LNCaP clone FGC (cell line): ENCODE data around the gene SLC26A1.

Experiments
- DNase-seq: peaks from one replicate; pipeline ENCODE4 v3.0.0-alpha.2; 2011; ENCODE audit warnings: low read depth
- H3K4me3 ChIP-seq: 2 replicates; pipeline ENCODE4 v1.5.1; 2011; ENCODE audit warnings: mild to moderate bottlenecking, low read depth, low read length, control low read depth
- TF ChIP-seq, protein P1 (sequence below): IDR thresholded peaks from 2 replicates; pipeline ENCODE4 v1.5.1; 2012; ENCODE audit warnings: mild to moderate bottlenecking; ENCODE audit not compliant: control insufficient read depth, insufficient read depth; ENCODE audit errors: extremely low read depth

SLC26A1 gene

GRCh38 chr4:1028574-1029220 lies 35.5 kb upstream of the SLC26A1 start:
- DNase-seq: no peak
- no peak overlapping the region for H3K4me3 ChIP-seq

DNA sequence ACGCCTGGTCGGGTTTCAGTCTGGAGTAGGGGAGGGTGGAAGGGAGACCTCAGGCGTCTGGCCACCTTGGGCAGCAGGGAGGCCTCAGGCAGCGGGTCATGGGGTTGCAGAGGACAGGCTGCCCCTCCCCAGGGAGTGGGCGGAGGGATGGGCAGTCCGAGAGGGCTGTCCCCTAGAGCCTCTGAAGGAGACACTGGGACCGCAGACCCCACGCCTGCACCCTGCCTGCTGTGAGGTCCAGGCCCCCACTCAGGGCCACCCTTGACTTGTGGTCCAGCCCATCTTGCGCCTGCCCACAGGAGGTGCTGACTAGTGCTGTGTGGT lies 34.7 kb upstream of the SLC26A1 start:
- DNase-seq: no peak
- H3K4me3 ChIP-seq: no peak overlapping the region
- TF ChIP-seq, protein P1, sequence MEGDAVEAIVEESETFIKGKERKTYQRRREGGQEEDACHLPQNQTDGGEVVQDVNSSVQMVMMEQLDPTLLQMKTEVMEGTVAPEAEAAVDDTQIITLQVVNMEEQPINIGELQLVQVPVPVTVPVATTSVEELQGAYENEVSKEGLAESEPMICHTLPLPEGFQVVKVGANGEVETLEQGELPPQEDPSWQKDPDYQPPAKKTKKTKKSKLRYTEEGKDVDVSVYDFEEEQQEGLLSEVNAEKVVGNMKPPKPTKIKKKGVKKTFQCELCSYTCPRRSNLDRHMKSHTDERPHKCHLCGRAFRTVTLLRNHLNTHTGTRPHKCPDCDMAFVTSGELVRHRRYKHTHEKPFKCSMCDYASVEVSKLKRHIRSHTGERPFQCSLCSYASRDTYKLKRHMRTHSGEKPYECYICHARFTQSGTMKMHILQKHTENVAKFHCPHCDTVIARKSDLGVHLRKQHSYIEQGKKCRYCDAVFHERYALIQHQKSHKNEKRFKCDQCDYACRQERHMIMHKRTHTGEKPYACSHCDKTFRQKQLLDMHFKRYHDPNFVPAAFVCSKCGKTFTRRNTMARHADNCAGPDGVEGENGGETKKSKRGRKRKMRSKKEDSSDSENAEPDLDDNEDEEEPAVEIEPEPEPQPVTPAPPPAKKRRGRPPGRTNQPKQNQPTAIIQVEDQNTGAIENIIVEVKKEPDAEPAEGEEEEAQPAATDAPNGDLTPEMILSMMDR: no peak

More at GRCh38 chr4:1028574-1029220, 35.5 kb upstream of the SLC26A1 start:
- TF ChIP-seq, protein P1: no peak

DNA sequence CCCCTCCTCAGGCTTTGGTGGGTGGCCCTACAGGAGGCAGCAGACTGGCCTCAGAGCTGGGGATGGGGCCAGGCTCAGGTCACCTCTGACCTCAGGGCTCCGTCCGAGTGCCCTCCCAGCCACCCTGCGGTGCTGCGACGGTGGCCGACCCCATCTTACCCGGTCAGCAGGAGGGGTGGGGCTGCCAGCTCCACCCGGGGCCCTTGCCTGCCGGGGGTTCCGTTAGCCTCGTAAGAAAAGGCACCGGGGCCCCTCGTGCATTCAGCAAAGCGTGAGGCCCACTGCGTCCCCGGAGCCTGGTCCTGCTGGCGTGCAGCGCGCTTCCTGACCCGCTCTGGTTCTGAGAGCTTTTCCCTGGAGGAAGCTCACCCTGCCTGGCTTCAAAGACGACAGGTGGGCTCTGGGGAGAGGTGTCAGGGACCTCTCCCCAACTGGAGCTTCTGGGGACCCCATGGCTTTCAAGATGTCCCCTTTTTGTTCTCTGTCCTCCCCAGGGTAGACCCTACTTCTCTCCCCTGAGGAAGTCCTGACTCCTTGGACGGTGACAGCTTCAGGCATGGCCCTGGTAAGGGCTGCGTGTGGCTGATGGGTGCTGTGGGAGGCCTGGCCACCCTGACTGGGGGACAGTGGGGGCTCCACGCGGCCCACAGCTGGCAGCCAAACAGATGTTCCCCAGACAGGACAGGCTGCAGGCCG lies 34.2 kb upstream of the SLC26A1 start:
- TF ChIP-seq, protein P1: no peak

GRCh38 chr4:1026115-1026514 lies 32.9 kb upstream of the SLC26A1 start:
- no peak for DNase-seq
- TF ChIP-seq, protein P1: no peak
- H3K4me3 ChIP-seq: no peak overlapping the region

More for the DNA sequence above, 34.2 kb upstream of the SLC26A1 start:
- H3K4me3 ChIP-seq: no peak overlapping the region
- DNase-seq: no peak

DNA sequence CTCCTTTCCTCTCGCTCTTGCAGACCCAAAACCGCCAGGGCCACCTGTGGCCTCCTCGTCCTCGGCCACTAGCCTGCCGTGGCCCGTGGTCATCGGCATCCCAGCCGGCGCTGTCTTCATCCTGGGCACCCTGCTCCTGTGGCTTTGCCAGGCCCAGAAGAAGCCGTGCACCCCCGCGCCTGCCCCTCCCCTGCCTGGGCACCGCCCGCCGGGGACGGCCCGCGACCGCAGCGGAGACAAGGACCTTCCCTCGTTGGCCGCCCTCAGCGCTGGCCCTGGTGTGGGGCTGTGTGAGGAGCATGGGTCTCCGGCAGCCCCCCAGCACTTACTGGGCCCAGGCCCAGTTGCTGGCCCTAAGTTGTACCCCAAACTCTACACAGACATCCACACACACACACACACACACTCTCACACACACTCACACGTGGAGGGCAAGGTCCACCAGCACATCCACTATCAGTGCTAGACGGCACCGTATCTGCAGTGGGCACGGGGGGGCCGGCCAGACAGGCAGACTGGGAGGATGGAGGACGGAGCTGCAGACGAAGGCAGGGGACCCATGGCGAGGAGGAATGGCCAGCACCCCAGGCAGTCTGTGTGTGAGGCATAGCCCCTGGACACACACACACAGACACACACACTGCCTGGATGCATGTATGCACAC lies 31.8 kb upstream of the SLC26A1 start:
- no peak for DNase-seq
- no peak overlapping the region for H3K4me3 ChIP-seq
- TF ChIP-seq, protein P1: no peak

DNA sequence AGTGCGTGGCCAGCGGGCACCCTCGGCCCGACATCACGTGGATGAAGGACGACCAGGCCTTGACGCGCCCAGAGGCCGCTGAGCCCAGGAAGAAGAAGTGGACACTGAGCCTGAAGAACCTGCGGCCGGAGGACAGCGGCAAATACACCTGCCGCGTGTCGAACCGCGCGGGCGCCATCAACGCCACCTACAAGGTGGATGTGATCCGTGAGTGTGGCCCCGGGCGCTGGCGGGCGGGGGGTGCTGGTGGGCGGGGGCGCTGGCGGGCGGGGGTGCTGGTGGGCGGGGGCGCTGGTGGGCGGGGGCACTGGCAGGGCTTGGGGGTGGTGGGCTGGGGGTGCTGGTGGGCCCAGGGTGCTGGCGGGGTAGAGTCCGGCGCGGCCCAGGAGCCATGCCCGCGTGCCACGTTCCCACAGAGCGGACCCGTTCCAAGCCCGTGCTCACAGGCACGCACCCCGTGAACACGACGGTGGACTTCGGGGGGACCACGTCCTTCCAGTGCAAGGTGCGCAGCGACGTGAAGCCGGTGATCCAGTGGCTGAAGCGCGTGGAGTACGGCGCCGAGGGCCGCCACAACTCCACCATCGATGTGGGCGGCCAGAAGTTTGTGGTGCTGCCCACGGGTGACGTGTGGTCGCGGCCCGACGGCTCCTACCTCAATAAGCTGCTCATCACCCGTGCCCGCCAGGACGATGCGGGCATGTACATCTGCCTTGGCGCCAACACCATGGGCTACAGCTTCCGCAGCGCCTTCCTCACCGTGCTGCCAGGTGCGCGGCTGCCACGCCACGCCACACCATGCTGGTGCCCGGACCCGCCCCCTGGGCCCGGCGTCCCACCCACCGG lies 30.9 kb upstream of the SLC26A1 start:
- TF ChIP-seq, protein P1: no peak
- H3K4me3 ChIP-seq: no peak overlapping the region
- no peak for DNase-seq
